GM23338 (cell line): ENCODE results near the gene CBFA2T3. TPM values are rescaled to one million over a fixed set of nuclear protein-coding genes. Genes with fewer than 3 reads are reported as not detected.

Experiments used
- ATAC-seq: fragments of 200-7000 bp; cut with Tn5 transposase; 3 replicates; pipeline ENCODE4 v1.9.1; 2020
- DNase-seq: peaks from one replicate; pipeline ENCODE4 v3.0.0-alpha.2; 2015; ENCODE audit warnings: low spot score
- H2AFZ ChIP-seq: fragments of 200-600 bp; sonication (generic); 2 replicates; pipeline ENCODE4 v1.8.0; 2016; ENCODE audit warnings: antibody characterized with exemption, mild to moderate bottlenecking, moderate library complexity
- H3F3A ChIP-seq: fragments of 200-600 bp; sonication (generic); replicated peaks from 2 replicates; pipeline ENCODE4 v1.8.0; 2017; ENCODE audit warnings: antibody characterized with exemption, mixed run types, low read depth
- H3K27ac ChIP-seq: fragments of 200-600 bp; sonication (generic); 2 replicates; pipeline ENCODE4 v1.6.1; 2016; ENCODE audit warnings: low read depth
- H3K27me3 ChIP-seq: fragments of 200-600 bp; sonication (generic); 2 replicates; pipeline ENCODE4 v1.8.0; 2016; ENCODE audit warnings: mild to moderate bottlenecking, mixed run types, moderate library complexity; ENCODE audit not compliant: insufficient read depth
- H3K36me3 ChIP-seq: fragments of 200-600 bp; sonication (generic); 2 replicates; pipeline ENCODE4 v1.8.0; 2016; ENCODE audit warnings: mild to moderate bottlenecking; ENCODE audit not compliant: insufficient read depth
- H3K4me1 ChIP-seq: fragments of 200-600 bp; sonication (generic); 2 replicates; pipeline ENCODE4 v1.8.0; 2016; ENCODE audit warnings: mild to moderate bottlenecking, moderate library complexity; ENCODE audit not compliant: insufficient read depth
- H3K4me2 ChIP-seq: fragments of 200-600 bp; sonication (generic); 2 replicates; pipeline ENCODE4 v1.7.1; 2017; ENCODE audit warnings: mixed run types
- H3K4me3 ChIP-seq: fragments of 200-600 bp; sonication (generic); 2 replicates; pipeline ENCODE4 v1.6.1; 2016; ENCODE audit warnings: mixed run types
- H3K79me2 ChIP-seq: fragments of 200-600 bp; sonication (generic); replicated peaks from 2 replicates; pipeline ENCODE4 v1.8.0; 2017; ENCODE audit warnings: mild to moderate bottlenecking; ENCODE audit not compliant: insufficient read depth
- H3K9me2 ChIP-seq: fragments of 200-600 bp; sonication (generic); 2 replicates; pipeline ENCODE4 v1.8.0; 2017; ENCODE audit not compliant: insufficient read depth
- H4K20me1 ChIP-seq: fragments of 200-600 bp; sonication (generic); replicated peaks from 2 replicates; pipeline ENCODE4 v1.8.0; 2017; ENCODE audit warnings: mild to moderate bottlenecking; ENCODE audit not compliant: insufficient read depth
- H3K27ac Mint-ChIP-seq: 2 replicates; pipeline ENCODE4 v1.8.0; 2020; ENCODE audit warnings: inconsistent platforms, mild to moderate bottlenecking, moderate library complexity, mixed read lengths
- H3K27me3 Mint-ChIP-seq: 3 replicates; pipeline ENCODE4 v1.8.0; 2022; ENCODE audit warnings: low read depth, mild to moderate bottlenecking, moderate library complexity, mixed read lengths, inconsistent platforms; ENCODE audit not compliant: insufficient read depth, poor library complexity
- H3K36me3 Mint-ChIP-seq: 3 replicates; pipeline ENCODE4 v1.8.0; 2021; ENCODE audit warnings: low read depth, mild to moderate bottlenecking, inconsistent platforms, moderate library complexity, mixed read lengths
- H3K4me1 Mint-ChIP-seq: 3 replicates; pipeline ENCODE4 v1.8.0; 2020; ENCODE audit warnings: mild to moderate bottlenecking, inconsistent platforms, mixed read lengths
- H3K4me3 Mint-ChIP-seq: 3 replicates; pipeline ENCODE4 v1.8.0; 2021; ENCODE audit warnings: moderate library complexity, mild to moderate bottlenecking, inconsistent platforms, mixed read lengths
- H3K9me3 Mint-ChIP-seq: 3 replicates; pipeline ENCODE4 v1.8.0; 2020; ENCODE audit warnings: moderate library complexity, mild to moderate bottlenecking, inconsistent platforms, mixed read lengths
- CREB1 ChIP-seq: fragments of 250-450 bp; sonication (Bioruptor Pico); IDR thresholded peaks from 2 replicates; pipeline ENCODE4 v1.5.0; 2020; ENCODE audit warnings: low read depth, mild to moderate bottlenecking, moderate library complexity
- CTCF ChIP-seq, 2 experiments: fragments of 200-600 bp in 1 of 2; sonication (generic) in 1 of 2; conservative IDR thresholded peaks; 2 replicates each; pipeline versions ENCODE4 v1.5.1 to v1.6.1; 2016 to 2017; ENCODE audit warnings: antibody characterized with exemption in 2 of 2, low read depth in 2 of 2, mild to moderate bottlenecking in 2 of 2, moderate library complexity in 1 of 2
- NANOG ChIP-seq: IDR thresholded peaks from 2 replicates; pipeline ENCODE4 v1.6.1; 2016; ENCODE audit warnings: antibody characterized with exemption, borderline replicate concordance
- REST ChIP-seq: IDR thresholded peaks from one replicate; pipeline ENCODE4 v1.6.1; 2018; ENCODE audit warnings: antibody characterized with exemption; ENCODE audit not compliant: unreplicated experiment
- ZNF331 ChIP-seq: fragments of 250-450 bp; sonication (Bioruptor Pico); IDR thresholded peaks from 2 replicates; pipeline ENCODE4 v1.5.0; 2020; ENCODE audit warnings: low read depth, mild to moderate bottlenecking, moderate library complexity
- ZNF462 ChIP-seq: fragments of 250-450 bp; sonication (Bioruptor Pico); IDR thresholded peaks from 2 replicates; pipeline ENCODE4 v1.5.0; 2020; ENCODE audit warnings: mild to moderate bottlenecking, moderate library complexity
- polyA plus RNA-seq: library from polyadenylated mRNA; unstranded; fragments of >200 nt; fragmentation: Nextera tagmentation; extraction: Ambion mirVana; gene quantifications from 2 replicates; pipeline ENCODE4 v1.2.1, GENCODE V29; 2016
- total RNA-seq: library from RNA; depleted of rRNA; stranded (reverse); fragments of >200 nt; shearing (Covaris generic); gene quantifications from 2 replicates; pipeline ENCODE4 v1.2.3, GENCODE V29; 2014

The CBFA2T3 gene
- total and polyA plus RNA-seq, 2 experiments from 2014 or later: 0.87 to 1.5 TPM

DNA sequence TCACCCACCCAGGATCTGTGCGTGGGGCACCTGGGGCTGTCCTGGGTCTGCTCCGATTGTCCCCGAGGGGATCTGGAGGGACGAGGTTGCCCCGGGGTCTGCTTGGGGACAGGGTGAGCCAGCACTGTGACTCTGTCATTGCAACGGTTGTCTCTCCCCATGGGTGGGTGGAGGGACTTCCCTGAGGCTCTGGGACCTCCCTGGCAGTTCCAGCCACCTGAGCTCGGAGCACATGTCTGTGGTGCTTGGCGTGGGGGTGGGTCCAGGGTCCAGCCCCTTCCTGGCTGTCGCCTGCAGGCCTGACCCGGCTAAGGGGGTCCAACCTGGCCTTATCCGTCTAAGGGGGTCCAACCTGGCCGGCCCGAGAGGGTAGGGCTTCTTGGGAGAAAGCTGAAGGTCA, 8.5 kb upstream of the CBFA2T3 start:
- H3K4me1 ChIP-seq: no peaks in the 10 kb centered on the region
- Mint-ChIP-seq H3K27me3 (peaks cover 8% of the 10 kb centered on the region), H3K4me3 (no peak overlapping the region), H3K4me1 (peaks cover 4% of the 10 kb centered on the region; the same call in 2 of the 3 replicates), H3K27ac (no peak overlapping the region), H3K9me3 (no peaks in the 10 kb centered on the region), H3K36me3 (no peaks in the 10 kb centered on the region)
- H3K4me3 ChIP-seq: no peak overlapping the region
- no peak overlapping the region for H3K4me2 ChIP-seq
- no peak overlapping the region for H3K27ac ChIP-seq
- H3K27me3 ChIP-seq: no peaks in the 10 kb centered on the region
- H3K36me3 ChIP-seq: no peaks in the 10 kb centered on the region
- ATAC-seq: no peak
- no peak overlapping the region for H2AFZ ChIP-seq
- TF ChIP-seq ZNF462 (CRISPR knock-in tag): no peak
- TF ChIP-seq ZNF331: no peak
- TF ChIP-seq CREB1 (CRISPR knock-in tag): no peak
- TF ChIP-seq NANOG: no peak
- TF ChIP-seq REST: no peak
- no peak for TF ChIP-seq CTCF (conservative IDR thresholded peaks at IDR 0.05; ENCODE audit: low read depth in 2 of 2)
- H4K20me1 ChIP-seq: no peaks in the 10 kb centered on the region
- H3K9me2 ChIP-seq: no peaks in the 10 kb centered on the region
- no peaks in the 10 kb centered on the region for H3K79me2 ChIP-seq
- no peak for DNase-seq
- no peaks in the 10 kb centered on the region for H3F3A ChIP-seq
